GM12878 (cell line): ENCODE measurements around the gene LPIN1. TPM values are rescaled to one million over a fixed set of nuclear protein-coding genes. Genes with fewer than 3 reads are reported as not detected.

Source experiments
- ATAC-seq: fragments of 200-7000 bp; cut with Tn5 transposase; 3 replicates; pipeline ENCODE4 v1.9.1; 2020; ENCODE audit warnings: mild to moderate bottlenecking, moderate library complexity
- BruUV-seq: library from RNA; stranded (reverse); fragments of 400-500 nt; replicated peaks from 2 replicates; lab custom pipeline; 2021; lab: Mats Ljungman, UMichigan
- CTCF ChIA-PET: fragments of 300-600 bp; sonication (Branson Sonifier 250); formaldehyde crosslinking; extraction: SDS; loops from one replicate; lab custom pipeline; 2021; ENCODE audit warnings: inconsistent platforms; lab: Yijun Ruan, JAX
- POLR2A ChIA-PET: fragments of 350-600 bp; formaldehyde crosslinking; extraction: SDS; loops from one replicate; lab custom pipeline; 2021; ENCODE audit warnings: inconsistent platforms; lab: Charles Lee
- RAD21 ChIA-PET: fragments of 300-600 bp; sonication (Branson Sonifier 250); formaldehyde crosslinking; loops from one replicate; lab custom pipeline; 2023; ENCODE audit warnings: antibody characterized with exemption; ENCODE audit not compliant: unreplicated experiment; lab: Charles Lee
- SMC1A ChIA-PET: fragments of 300-600 bp; sonication (Branson Sonifier 250); formaldehyde crosslinking; loops from one replicate; lab custom pipeline; 2023; ENCODE audit not compliant: unreplicated experiment, uncharacterized antibody; lab: Charles Lee
- DNase-seq: peaks from one replicate; pipeline ENCODE4 v3.0.0-alpha.2; 2011; ENCODE audit warnings: low read depth, low spot score
- FAIRE-seq: peaks from 3 replicates; lab custom pipeline; 2011; peaks lifted over from hg19 to GRCh38; lab: Jason Lieb, UNC
- H2AFZ ChIP-seq: 2 replicates; pipeline ENCODE4 v1.6.0; 2011; ENCODE audit warnings: low read depth, low read length, control low read depth; ENCODE audit not compliant: control insufficient read depth
- H3K27ac ChIP-seq: 2 replicates; pipeline ENCODE4 v1.5.1; 2011; ENCODE audit warnings: control low read depth; ENCODE audit not compliant: control insufficient read depth, insufficient read depth
- H3K27me3 ChIP-seq, 2 experiments: replicated peaks in 1 of 2; 2 replicates each; pipeline versions ENCODE4 v1.6.0 to v1.6.1; 2011; ENCODE audit warnings: low read length in 1 of 2; ENCODE audit not compliant: control insufficient read depth in 2 of 2, insufficient read depth in 2 of 2
- H3K36me3 ChIP-seq, 2 experiments: 2 replicates each; pipeline ENCODE4 v1.5.1; 2011; ENCODE audit warnings: low read length in 1 of 2; ENCODE audit not compliant: control insufficient read depth in 2 of 2, insufficient read depth in 2 of 2
- H3K4me1 ChIP-seq: 2 replicates; pipeline ENCODE4 v1.6.1; 2011; ENCODE audit warnings: mild to moderate bottlenecking, low read length, moderate library complexity, mixed read lengths; ENCODE audit not compliant: control insufficient read depth, insufficient read depth
- H3K4me2 ChIP-seq: 2 replicates; pipeline ENCODE4 v1.6.0; 2011; ENCODE audit warnings: control low read depth; ENCODE audit not compliant: control insufficient read depth, insufficient read depth
- H3K4me3 ChIP-seq: fragments of 200-600 bp; sonication (generic); 2 replicates; pipeline ENCODE4 v1.5.1; 2016
- H3K79me2 ChIP-seq: 2 replicates; pipeline ENCODE4 v1.6.0; 2011; ENCODE audit warnings: low read length; ENCODE audit not compliant: control insufficient read depth, insufficient read depth
- H3K9ac ChIP-seq: 2 replicates; pipeline ENCODE4 v1.8.0; 2011; ENCODE audit warnings: low read length, control low read depth, mixed read lengths; ENCODE audit not compliant: control insufficient read depth, insufficient read depth
- H3K9me3 ChIP-seq: replicated peaks from 3 replicates; pipeline ENCODE4 v1.5.1; 2011; ENCODE audit warnings: mild to moderate bottlenecking, low read length; ENCODE audit not compliant: control insufficient read depth, insufficient read depth
- H4K20me1 ChIP-seq: 2 replicates; pipeline ENCODE4 v1.6.0; 2011; ENCODE audit not compliant: control insufficient read depth, insufficient read depth
- MLLT1 ChIP-seq: fragments of 450-650 bp; IDR thresholded peaks from 2 replicates; pipeline ENCODE4 v1.6.1; 2016; ENCODE audit warnings: mild to moderate bottlenecking
- TAF1 ChIP-seq: IDR thresholded peaks from 2 replicates; pipeline ENCODE4 v1.6.1; 2011; ENCODE audit warnings: mild to moderate bottlenecking, low read depth, low read length, borderline replicate concordance
- ZBTB40 ChIP-seq: fragments of 450-650 bp; IDR thresholded peaks from 2 replicates; pipeline ENCODE4 v1.6.1; 2016; ENCODE audit warnings: mild to moderate bottlenecking, moderate library complexity, borderline replicate concordance
- WGBS: methylation state at CpG from one replicate; pipeline ENCODE4 v1.1.6; 2016; ENCODE audit warnings: low lambda C conversion rate; ENCODE audit not compliant: insufficient replicate concordance, insufficient coverage; ENCODE audit errors: missing lambda C conversion rate; 5-methylcytosine and 5-hydroxymethylcytosine counted together
- in situ Hi-C: fragments of 300-500 bp; cut with MboI; formaldehyde crosslinking; loops from 9 replicates; pipeline ENCODE4 v1.14.3; 2018; ENCODE audit warnings: mixed read lengths
- intact Hi-C: fragments of 100-400 bp; cut with micrococcal nuclease; formaldehyde crosslinking; loops from one replicate; pipeline ENCODE4 v1.14.2; 2022; ENCODE audit not compliant: unreplicated experiment
- polyA plus RNA-seq, 11 experiments: library from polyadenylated mRNA; depleted of rRNA in 4 of 11; unstranded in 6 of 11; stranded (reverse) in 5 of 11; fragments of >200 nt; fragmentation: Nextera tagmentation in 4 of 11; fragmentation: Illumina TruSeq in 1 of 11; extraction: Ambion mirVana in 4 of 11; extraction: Trizol in 1 of 11; gene quantifications; 1 replicate in 1 of 11; 2 replicates in 10 of 11; pipeline versions ENCODE4 v1.2.1 to v1.2.3, GENCODE V29; 2011 to 2016; ENCODE audit warnings: inconsistent platforms in 2 of 11, missing spikeins in 2 of 11, low read depth in 1 of 11
- total RNA-seq, 4 experiments: library from RNA; depleted of rRNA in 3 of 4; stranded (reverse); fragments of >200 nt in 3 of 4; fragmentation: Illumina TruSeq in 1 of 4; extraction: Trizol in 1 of 4; gene quantifications; 2 replicates each; pipeline versions ENCODE4 v1.2.1 to v1.2.3, GENCODE V29; 2013 to 2021

The LPIN1 gene
- total and polyA plus RNA-seq, 10 of the 15 experiments (the other 5 are each of a cell fraction or from before 2014, with no cell fraction given): 18.8 to 82.5 (median 50.3) TPM

- TF ChIP-seq MLLT1 (peak; percentile 57), ZBTB40 (0 out of 2 replicates have a peak, but pooled peaks have one; percentile 31), TAF1 (no peak)
- CTCF ChIA-PET: interaction anchor here (0.6 to 1.4 kb wide), 7 partner anchors 35 to 847 kb away, joined by 3 to 4 read pairs (median 3); partner anchors contain the start of gene TRIB2
- FAIRE-seq (no peak), ATAC-seq (0 out of 3 replicates have a peak, but pooled peaks have one; percentile 0), DNase-seq (no peak)
- RAD21 ChIA-PET: interaction anchor here (0.9 to 2.7 kb wide), 13 partner anchors 9 to 847 kb away, joined by 3 to 11 read pairs (median 4); partner anchors contain the start of gene TRIB2
- no peaks in the 10 kb centered on the region for H3K36me3 ChIP-seq
- peak overlapping the region; percentile 72 for H3K27ac ChIP-seq
- peaks cover 35% of the 10 kb centered on the region for H3K4me1 ChIP-seq
- POLR2A ChIA-PET: interaction anchor here (1.4 to 1.6 kb wide), 2 partner anchors 137 to 164 kb away, joined by 5 read pairs; no protein-coding TSS in a partner anchor
- no peaks in the 10 kb centered on the region for H3K27me3 ChIP-seq
- BruUV-seq: no TSS peak
- H3K4me3 ChIP-seq: peak overlapping the region; percentile 51
- H3K9ac ChIP-seq: peak overlapping the region; percentile 42; the same call in 1 of the 2 replicates
- SMC1A ChIA-PET: interaction anchor here (0.7 to 2.4 kb wide), 21 partner anchors 8 to 546 kb away, joined by 3 to 12 read pairs (median 4); no protein-coding TSS in a partner anchor
- H4K20me1 ChIP-seq: no peaks in the 10 kb centered on the region
- no peaks in the 10 kb centered on the region; the same call in 2 of the 3 replicates for H3K9me3 ChIP-seq
- in situ Hi-C loops: no loop called here
- H3K4me2 ChIP-seq: peak overlapping the region; percentile 82
- intact Hi-C loops: loop anchor here (1.0 to 10.0 kb wide), 8 partner anchors 117 to 847 kb away; partner anchors contain the start of gene TRIB2
- H2AFZ ChIP-seq: no peak overlapping the region
- H3K79me2 ChIP-seq: peaks cover 60% of the 10 kb centered on the region
- WGBS: 71% methylated on average over 8 of the region's 8 CpGs
Observed at GRCh38 chr2:11869391-11869991, 123.1 kb downstream of the LPIN1 start.
